Endodermal cell (in vitro differentiated cells): ENCODE results near the gene GJC1. TPM values are rescaled to one million over a fixed set of nuclear protein-coding genes. Genes with fewer than 3 reads are reported as not detected.

ENCODE experiments used
- DNase-seq: peaks from one replicate; pipeline ENCODE4 v3.0.0-alpha.2; 2017
- H3K27ac ChIP-seq: 2 replicates; pipeline ENCODE4 v1.5.1; 2013; ENCODE audit warnings: mild to moderate bottlenecking, low read depth, low read length, moderate library complexity
- H3K27me3 ChIP-seq: 2 replicates; pipeline ENCODE4 v1.6.1; 2013; ENCODE audit warnings: mild to moderate bottlenecking, low read length, moderate library complexity; ENCODE audit not compliant: insufficient read depth, control insufficient read depth, poor library complexity, severe bottlenecking
- H3K36me3 ChIP-seq: 2 replicates; pipeline ENCODE4 v1.7.0; 2013; ENCODE audit warnings: mild to moderate bottlenecking, low read length, moderate library complexity; ENCODE audit not compliant: control insufficient read depth, insufficient read depth
- H3K4me1 ChIP-seq: one replicate; pipeline ENCODE4 v1.7.0; 2013; ENCODE audit warnings: low read length; ENCODE audit not compliant: control insufficient read depth, insufficient read depth
- H3K4me3 ChIP-seq: 2 replicates; pipeline ENCODE4 v1.5.1; 2013; ENCODE audit warnings: mild to moderate bottlenecking, low read length, moderate library complexity
- H3K9ac ChIP-seq: 2 replicates; pipeline ENCODE4 v1.6.1; 2013; ENCODE audit warnings: mild to moderate bottlenecking, low read length, moderate library complexity; ENCODE audit not compliant: poor library complexity, severe bottlenecking; ENCODE audit errors: extremely low read depth
- H3K9me3 ChIP-seq: 2 replicates; pipeline ENCODE4 v1.6.1; 2013; ENCODE audit warnings: mild to moderate bottlenecking, low read length, moderate library complexity; ENCODE audit not compliant: control insufficient read depth
- H3K27ac Mint-ChIP-seq: 2 replicates; pipeline ENCODE4 v1.8.0; 2020; ENCODE audit warnings: mixed read lengths
- H3K27me3 Mint-ChIP-seq: 2 replicates; pipeline ENCODE4 v1.8.0; 2021; ENCODE audit warnings: mild to moderate bottlenecking, mixed read lengths; ENCODE audit not compliant: insufficient read depth
- H3K36me3 Mint-ChIP-seq: 2 replicates; pipeline ENCODE4 v1.8.0; 2020; ENCODE audit warnings: low read depth, mixed read lengths
- H3K4me1 Mint-ChIP-seq: 2 replicates; pipeline ENCODE4 v1.8.0; 2020; ENCODE audit warnings: mixed read lengths
- H3K4me3 Mint-ChIP-seq: 2 replicates; pipeline ENCODE4 v1.8.0; 2020; ENCODE audit warnings: mild to moderate bottlenecking, moderate library complexity, mixed read lengths
- H3K9me3 Mint-ChIP-seq: 2 replicates; pipeline ENCODE4 v1.8.0; 2020; ENCODE audit warnings: mild to moderate bottlenecking, mixed read lengths
- WGBS, 2 experiments: methylation state at CpG; one replicate each; pipeline versions ENCODE4 v1.1.5 to v1.1.7; 2013; ENCODE audit warnings: missing lambda C conversion rate in 2 of 2, mixed read lengths in 1 of 2; ENCODE audit not compliant: insufficient coverage in 1 of 2, insufficient read length in 1 of 2; 5-methylcytosine and 5-hydroxymethylcytosine counted together
- total RNA-seq, 2 donors: library from RNA; stranded (reverse); fragmentation: NEBNext Ultra II Directional in 1 of 2; extraction: Animal tissue kit (Norgen Biotek cat#: 25700) in 1 of 2; gene quantifications; 2 replicates in 1 of 2; 3 replicates in 1 of 2; pipeline ENCODE4 v1.2.1, GENCODE V29; 2021
- TF ChIP-seq, protein P1 (sequence below): fragments of 200-600 bp; sonication (generic); conservative IDR thresholded peaks from 2 replicates; pipeline ENCODE4 v1.5.0; 2021; ENCODE audit warnings: antibody characterized with exemption, mild to moderate bottlenecking

GJC1 gene
- total RNA-seq, 2 donors from 2014 or later: 81.9 to 108 TPM

- Histone ChIP-seq H3K27ac (no peak overlapping the region), H3K4me3 (no peak overlapping the region), H3K27me3 (no peaks in the 10 kb centered on the region), H3K9ac (no peak overlapping the region), H3K36me3 (no peaks in the 10 kb centered on the region), H3K9me3 (no peaks in the 10 kb centered on the region), H3K4me1 (peaks cover 15% of the 10 kb centered on the region)
- H3K36me3 Mint-ChIP-seq: no peaks in the 10 kb centered on the region
- H3K27me3 Mint-ChIP-seq: no peaks in the 10 kb centered on the region
- H3K9me3 Mint-ChIP-seq: no peaks in the 10 kb centered on the region
- peaks cover 26% of the 10 kb centered on the region for H3K4me1 Mint-ChIP-seq
- DNase-seq: peak; percentile 73
- TF ChIP-seq, protein P1, sequence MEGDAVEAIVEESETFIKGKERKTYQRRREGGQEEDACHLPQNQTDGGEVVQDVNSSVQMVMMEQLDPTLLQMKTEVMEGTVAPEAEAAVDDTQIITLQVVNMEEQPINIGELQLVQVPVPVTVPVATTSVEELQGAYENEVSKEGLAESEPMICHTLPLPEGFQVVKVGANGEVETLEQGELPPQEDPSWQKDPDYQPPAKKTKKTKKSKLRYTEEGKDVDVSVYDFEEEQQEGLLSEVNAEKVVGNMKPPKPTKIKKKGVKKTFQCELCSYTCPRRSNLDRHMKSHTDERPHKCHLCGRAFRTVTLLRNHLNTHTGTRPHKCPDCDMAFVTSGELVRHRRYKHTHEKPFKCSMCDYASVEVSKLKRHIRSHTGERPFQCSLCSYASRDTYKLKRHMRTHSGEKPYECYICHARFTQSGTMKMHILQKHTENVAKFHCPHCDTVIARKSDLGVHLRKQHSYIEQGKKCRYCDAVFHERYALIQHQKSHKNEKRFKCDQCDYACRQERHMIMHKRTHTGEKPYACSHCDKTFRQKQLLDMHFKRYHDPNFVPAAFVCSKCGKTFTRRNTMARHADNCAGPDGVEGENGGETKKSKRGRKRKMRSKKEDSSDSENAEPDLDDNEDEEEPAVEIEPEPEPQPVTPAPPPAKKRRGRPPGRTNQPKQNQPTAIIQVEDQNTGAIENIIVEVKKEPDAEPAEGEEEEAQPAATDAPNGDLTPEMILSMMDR: peak; percentile 57
- whole genome bisulfite sequencing, 2 experiments: 14 to 31% methylated on average over 1 of the region's 1 CpG
- no peak overlapping the region for H3K4me3 Mint-ChIP-seq
- H3K27ac Mint-ChIP-seq: peak overlapping the region; percentile 58
These were observed 14.3 kb upstream of the GJC1 start for GRCh38 chr17:44844390-44844830.

DNA sequence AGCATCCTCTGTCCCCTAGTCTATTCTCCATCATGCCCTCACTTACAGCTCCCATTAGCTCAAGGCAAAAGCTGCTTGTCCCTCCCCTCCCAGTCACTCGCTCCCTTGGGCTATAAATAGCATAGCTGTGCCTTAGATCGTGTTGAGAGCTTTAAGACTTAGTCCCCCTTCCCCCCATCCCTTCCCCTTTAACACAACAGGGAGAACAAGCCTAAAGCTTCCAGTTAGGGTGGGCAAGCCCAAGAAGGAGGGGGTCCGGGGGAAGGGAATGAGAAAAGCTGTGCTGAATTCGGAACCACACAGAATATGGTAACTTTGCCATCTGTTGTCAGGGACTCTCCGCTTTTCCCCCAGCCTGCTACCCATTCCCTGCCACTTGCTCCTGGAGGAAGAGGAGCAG is 12.7 kb upstream of the GJC1 start:
- 40 to 53% methylated on average over 2 to 5 of the region's 5 CpGs for WGBS, 2 experiments
- no peak overlapping the region for H3K4me3 Mint-ChIP-seq
- no peaks in the 10 kb centered on the region for H3K9me3 Mint-ChIP-seq
- no peaks in the 10 kb centered on the region for H3K36me3 ChIP-seq
- H3K36me3 Mint-ChIP-seq: no peaks in the 10 kb centered on the region
- no peak overlapping the region for H3K27ac ChIP-seq
- peaks cover 15% of the 10 kb centered on the region for H3K4me1 ChIP-seq
- no peak overlapping the region for H3K9ac ChIP-seq
- H3K27ac Mint-ChIP-seq: peak overlapping the region; percentile 62
- H3K27me3 ChIP-seq: no peaks in the 10 kb centered on the region
- DNase-seq: peak; percentile 76
- peak overlapping the region; percentile 6 for H3K4me3 ChIP-seq
- H3K9me3 ChIP-seq: no peaks in the 10 kb centered on the region
- TF ChIP-seq, protein P1: no peak
- H3K27me3 Mint-ChIP-seq: no peaks in the 10 kb centered on the region
- H3K4me1 Mint-ChIP-seq: peaks cover 19% of the 10 kb centered on the region

DNA sequence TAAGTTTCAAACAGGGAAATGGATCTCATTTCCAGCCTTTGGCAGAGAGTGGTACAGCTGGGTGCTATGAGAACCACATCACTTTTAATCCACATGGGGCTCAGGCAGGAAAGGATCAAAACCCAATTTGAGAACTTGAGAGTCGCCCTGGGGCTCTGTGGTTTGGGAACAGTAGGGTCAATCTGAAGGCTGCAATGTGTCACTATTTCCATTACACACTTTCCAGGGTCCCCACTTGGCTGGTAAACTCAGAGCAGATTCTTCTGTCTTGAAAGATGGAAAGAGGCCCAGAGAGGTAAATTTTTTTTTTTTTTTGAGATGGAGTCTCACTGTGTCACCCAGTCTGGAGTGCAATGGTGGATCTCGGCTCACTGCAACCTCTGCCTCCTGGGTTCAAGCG is 10.8 kb upstream of the GJC1 start:
- no peak overlapping the region for H3K4me3 Mint-ChIP-seq
- TF ChIP-seq, protein P1: no peak
- H3K9me3 ChIP-seq: no peaks in the 10 kb centered on the region
- no peak overlapping the region for H3K27ac ChIP-seq
- H3K4me3 ChIP-seq: no peak overlapping the region
- no peak overlapping the region for H3K9ac ChIP-seq
- H3K36me3 ChIP-seq: no peaks in the 10 kb centered on the region
- peaks cover 15% of the 10 kb centered on the region for H3K4me1 ChIP-seq
- H3K4me1 Mint-ChIP-seq: peaks cover 19% of the 10 kb centered on the region
- H3K36me3 Mint-ChIP-seq: no peaks in the 10 kb centered on the region
- H3K27me3 Mint-ChIP-seq: peaks cover 2% of the 10 kb centered on the region
- WGBS, 2 experiments: 85 to 96% methylated on average over 3 of the region's 3 CpGs
- H3K27me3 ChIP-seq: no peaks in the 10 kb centered on the region
- no peak for DNase-seq
- H3K9me3 Mint-ChIP-seq: no peaks in the 10 kb centered on the region
- H3K27ac Mint-ChIP-seq: no peak overlapping the region
